ENCODE measurements around the gene PROSER3. TPM values are rescaled to one million over a fixed set of nuclear protein-coding genes. Genes with fewer than 3 reads are reported as not detected.

The PROSER3 gene
- polyA plus RNA-seq, 1 donor (not counting 4 experiments of a cell fraction or from before 2014, with no cell fraction given), result 5.5 TPM

DNA sequence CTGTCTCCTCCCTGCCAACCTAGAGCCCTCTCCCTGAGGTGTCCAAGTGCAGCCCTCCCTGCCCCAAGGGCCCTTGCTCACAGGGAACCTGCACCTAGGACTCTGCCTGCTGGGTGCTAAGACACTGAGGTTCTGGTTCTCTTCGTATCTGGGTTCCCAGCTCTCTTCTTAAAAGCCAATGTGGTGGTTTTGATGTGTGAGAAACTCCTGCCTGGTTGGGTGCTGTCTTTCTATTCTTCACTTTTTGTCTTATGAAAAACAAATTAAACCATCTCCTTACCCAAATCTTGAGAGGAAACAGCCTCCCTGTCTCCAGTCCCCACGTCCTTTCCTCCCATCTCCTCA, 44.5 kb upstream of the PROSER3 start:
- Histone ChIP-seq H3K4me3 (ENCODE audit: control insufficient read depth in 2 of 3, extremely low read depth in 1 of 3, insufficient read depth in 2 of 3, low read depth in 1 of 3, low read length in 3 of 3) (no peak overlapping the region), H3K4me1 (ENCODE audit: control insufficient read depth, extremely low read depth, insufficient read depth, low read length) (peaks cover 20% of the 10 kb centered on the region), H3K9me3 (ENCODE audit: control insufficient read depth, low read depth, low read length) (no peaks in the 10 kb centered on the region), H3K36me3 (ENCODE audit: control insufficient read depth in 2 of 2, extremely low read depth in 1 of 2, insufficient read depth in 2 of 2, low read length in 2 of 2) (no peaks in the 10 kb centered on the region), H3K4me2 (ENCODE audit: control insufficient read depth, extremely low read depth, insufficient read depth, low read depth, low read length) (no peak overlapping the region), H2AFZ (ENCODE audit: control insufficient read depth, low read length) (no peak overlapping the region), H3K27ac (ENCODE audit: control insufficient read depth, insufficient read depth, low read length) (no peak overlapping the region), H4K20me1 (ENCODE audit: control insufficient read depth, extremely low read depth, insufficient read depth, low read length) (no peaks in the 10 kb centered on the region), H3K9me1 (ENCODE audit: control insufficient read depth, extremely low read depth, insufficient read depth, low read length) (no peaks in the 10 kb centered on the region), H3K9ac (ENCODE audit: control insufficient read depth, extremely low read depth, insufficient read depth, low read length) (no peak overlapping the region), H3K27me3 (ENCODE audit: control insufficient read depth, extremely low read depth, insufficient read depth, low read length) (no peaks in the 10 kb centered on the region), H3K79me2 (ENCODE audit: control insufficient read depth, insufficient read depth, low read length) (peaks cover 4% of the 10 kb centered on the region)
- TF ChIP-seq, protein P1, sequence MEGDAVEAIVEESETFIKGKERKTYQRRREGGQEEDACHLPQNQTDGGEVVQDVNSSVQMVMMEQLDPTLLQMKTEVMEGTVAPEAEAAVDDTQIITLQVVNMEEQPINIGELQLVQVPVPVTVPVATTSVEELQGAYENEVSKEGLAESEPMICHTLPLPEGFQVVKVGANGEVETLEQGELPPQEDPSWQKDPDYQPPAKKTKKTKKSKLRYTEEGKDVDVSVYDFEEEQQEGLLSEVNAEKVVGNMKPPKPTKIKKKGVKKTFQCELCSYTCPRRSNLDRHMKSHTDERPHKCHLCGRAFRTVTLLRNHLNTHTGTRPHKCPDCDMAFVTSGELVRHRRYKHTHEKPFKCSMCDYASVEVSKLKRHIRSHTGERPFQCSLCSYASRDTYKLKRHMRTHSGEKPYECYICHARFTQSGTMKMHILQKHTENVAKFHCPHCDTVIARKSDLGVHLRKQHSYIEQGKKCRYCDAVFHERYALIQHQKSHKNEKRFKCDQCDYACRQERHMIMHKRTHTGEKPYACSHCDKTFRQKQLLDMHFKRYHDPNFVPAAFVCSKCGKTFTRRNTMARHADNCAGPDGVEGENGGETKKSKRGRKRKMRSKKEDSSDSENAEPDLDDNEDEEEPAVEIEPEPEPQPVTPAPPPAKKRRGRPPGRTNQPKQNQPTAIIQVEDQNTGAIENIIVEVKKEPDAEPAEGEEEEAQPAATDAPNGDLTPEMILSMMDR (optimal IDR thresholded peaks at IDR 0.05 in 1 of 3, IDR thresholded peaks at IDR 0.05 in 1 of 3, conservative IDR thresholded peaks at IDR 0.05 in 1 of 3; ENCODE audit: extremely low read depth in 1 of 3, insufficient read depth in 2 of 3, low read length in 3 of 3), result no peak
- no peak for TF ChIP-seq EZH2 (IDR thresholded peaks at IDR 0.05; ENCODE audit: low read length)
- DNase-seq (ENCODE audit: low read depth, low spot score) (no peak), FAIRE-seq (no peak)
- dilution Hi-C loops (cut with MboI; ENCODE audit: extremely low pct_ligation_motif_present, low sequenced_read_pairs), result no loop called here

DNA sequence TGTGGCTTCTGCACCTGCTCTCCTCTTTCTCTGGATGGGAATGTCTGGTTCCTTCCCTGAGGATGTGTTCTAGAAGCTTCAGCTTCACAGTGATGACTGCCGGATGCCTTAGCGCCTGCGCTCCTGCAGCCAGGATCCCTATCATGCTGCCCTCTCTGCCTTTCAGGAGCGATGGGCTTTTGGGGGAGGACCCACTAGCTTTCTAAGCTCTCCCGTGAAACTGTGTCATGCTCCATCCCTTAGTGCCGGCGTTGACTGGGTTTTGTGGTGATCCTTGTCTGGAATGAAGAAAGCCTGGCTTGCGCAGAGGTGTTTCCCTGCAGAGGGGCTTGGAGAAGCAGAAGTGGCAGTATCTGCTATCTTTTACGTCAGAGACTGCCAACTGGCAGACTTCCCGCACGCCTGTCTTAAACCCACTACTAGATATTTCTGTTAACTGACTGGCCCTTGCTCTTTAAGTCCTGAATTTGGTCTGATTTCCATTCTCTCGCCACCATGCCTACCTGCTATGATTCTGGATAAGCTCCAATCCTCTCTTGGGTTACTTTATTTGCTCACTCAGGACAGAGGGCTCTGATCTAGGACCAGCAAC, 44.0 kb upstream of the PROSER3 start:
- FAIRE-seq, result no peak
- no peak overlapping the region for H3K27ac ChIP-seq (ENCODE audit: control insufficient read depth, insufficient read depth, low read length)
- no peaks in the 10 kb centered on the region for H3K9me1 ChIP-seq (ENCODE audit: control insufficient read depth, extremely low read depth, insufficient read depth, low read length)

More for the DNA sequence above, 44.0 kb upstream of the PROSER3 start:
- Histone ChIP-seq H3K9me3 (ENCODE audit: control insufficient read depth, low read depth, low read length) (no peaks in the 10 kb centered on the region), H3K4me2 (ENCODE audit: control insufficient read depth, extremely low read depth, insufficient read depth, low read depth, low read length) (no peak overlapping the region), H3K9ac (ENCODE audit: control insufficient read depth, extremely low read depth, insufficient read depth, low read length) (no peak overlapping the region), H3K4me3 (ENCODE audit: control insufficient read depth in 2 of 3, extremely low read depth in 1 of 3, insufficient read depth in 2 of 3, low read depth in 1 of 3, low read length in 3 of 3) (no peak overlapping the region), H3K27me3 (ENCODE audit: control insufficient read depth, extremely low read depth, insufficient read depth, low read length) (no peaks in the 10 kb centered on the region), H2AFZ (ENCODE audit: control insufficient read depth, low read length) (no peak overlapping the region), H3K4me1 (ENCODE audit: control insufficient read depth, extremely low read depth, insufficient read depth, low read length) (peaks cover 22% of the 10 kb centered on the region), H3K36me3 (ENCODE audit: control insufficient read depth in 2 of 2, extremely low read depth in 1 of 2, insufficient read depth in 2 of 2, low read length in 2 of 2) (no peaks in the 10 kb centered on the region), H4K20me1 (ENCODE audit: control insufficient read depth, extremely low read depth, insufficient read depth, low read length) (no peaks in the 10 kb centered on the region), H3K79me2 (ENCODE audit: control insufficient read depth, insufficient read depth, low read length) (peaks cover 9% of the 10 kb centered on the region)
- TF ChIP-seq, protein P1 (optimal IDR thresholded peaks at IDR 0.05 in 1 of 3, IDR thresholded peaks at IDR 0.05 in 1 of 3, conservative IDR thresholded peaks at IDR 0.05 in 1 of 3; ENCODE audit: extremely low read depth in 1 of 3, insufficient read depth in 2 of 3, low read length in 3 of 3), result no peak
- no peak for TF ChIP-seq EZH2 (IDR thresholded peaks at IDR 0.05; ENCODE audit: low read length)
- no peak for DNase-seq (ENCODE audit: low read depth, low spot score)
- dilution Hi-C loops (cut with MboI; ENCODE audit: extremely low pct_ligation_motif_present, low sequenced_read_pairs), result no loop called here

Data from keratinocyte (primary cell).